Mesenchymal stem cell (in vitro differentiated cells and primary cell): ENCODE measurements around the gene SLC1A2.

ENCODE experiments used
- DNase-seq: peaks from one replicate; pipeline ENCODE4 v3.0.0-alpha.2; 2013
- H2AFZ ChIP-seq: one replicate; pipeline ENCODE4 v1.6.1; 2013; ENCODE audit warnings: low read depth, mild to moderate bottlenecking, control low read depth, inconsistent platforms, low read length, moderate library complexity
- H2AK5ac ChIP-seq: 2 replicates; pipeline ENCODE4 v1.6.1; 2013; ENCODE audit warnings: low read length, moderate library complexity, mild to moderate bottlenecking, inconsistent platforms; ENCODE audit not compliant: severe bottlenecking
- H2BK120ac ChIP-seq: one replicate; pipeline ENCODE4 v1.6.1; 2013; ENCODE audit warnings: low read depth, mild to moderate bottlenecking, inconsistent platforms, low read length, moderate library complexity
- H2BK12ac ChIP-seq, 2 experiments: one replicate each; pipeline ENCODE4 v1.6.1; 2013; ENCODE audit warnings: inconsistent platforms in 2 of 2, low read length in 2 of 2, mild to moderate bottlenecking in 2 of 2, moderate library complexity in 2 of 2, control low read depth in 1 of 2
- H2BK15ac ChIP-seq: one replicate; pipeline ENCODE4 v1.6.1; 2013; ENCODE audit warnings: mild to moderate bottlenecking, low read depth, inconsistent platforms; ENCODE audit not compliant: poor library complexity, severe bottlenecking
- H2BK5ac ChIP-seq: 2 replicates; pipeline ENCODE4 v1.6.1; 2013; ENCODE audit warnings: low read depth, mild to moderate bottlenecking, low read length, control low read depth, inconsistent platforms; ENCODE audit not compliant: poor library complexity, severe bottlenecking
- H3K14ac ChIP-seq, 2 experiments: one replicate each; pipeline ENCODE4 v1.6.1; 2013; ENCODE audit warnings: inconsistent platforms in 2 of 2, low read length in 2 of 2, control low read depth in 1 of 2, mild to moderate bottlenecking in 1 of 2, moderate library complexity in 1 of 2
- H3K18ac ChIP-seq, 2 experiments: one replicate each; pipeline ENCODE4 v1.6.1; 2013; ENCODE audit warnings: inconsistent platforms in 2 of 2, low read length in 2 of 2, control low read depth in 1 of 2, low read depth in 1 of 2, mild to moderate bottlenecking in 1 of 2
- H3K23ac ChIP-seq, 2 experiments: one replicate each; pipeline ENCODE4 v1.6.1; 2013; ENCODE audit warnings: inconsistent platforms in 2 of 2, low read length in 2 of 2, mild to moderate bottlenecking in 2 of 2, moderate library complexity in 2 of 2, control low read depth in 1 of 2
- H3K27ac ChIP-seq: 2 replicates; pipeline ENCODE4 v1.5.1; 2013; ENCODE audit warnings: mild to moderate bottlenecking, moderate library complexity, low read length, control low read depth, inconsistent platforms; ENCODE audit not compliant: poor library complexity, severe bottlenecking
- H3K27me3 ChIP-seq, 2 experiments: 2 replicates each; pipeline versions ENCODE4 v1.6.1 to v1.7.0; 2013; ENCODE audit warnings: low read length in 2 of 2, mild to moderate bottlenecking in 2 of 2, moderate library complexity in 2 of 2, control low read depth in 1 of 2, inconsistent platforms in 1 of 2; ENCODE audit not compliant: control insufficient read depth in 1 of 2, insufficient read depth in 1 of 2
- H3K36me3 ChIP-seq, 2 experiments: 2 replicates each; pipeline versions ENCODE4 v1.6.1 to v1.7.0; 2013; ENCODE audit warnings: low read length in 2 of 2, control low read depth in 1 of 2, inconsistent platforms in 1 of 2, low read depth in 1 of 2, mild to moderate bottlenecking in 1 of 2; ENCODE audit not compliant: insufficient read depth in 2 of 2, control insufficient read depth in 1 of 2
- H3K4ac ChIP-seq, 2 experiments: one replicate each; pipeline ENCODE4 v1.6.1; 2013; ENCODE audit warnings: inconsistent platforms in 2 of 2, low read length in 2 of 2, mild to moderate bottlenecking in 2 of 2, moderate library complexity in 2 of 2, control low read depth in 1 of 2, low read depth in 1 of 2
- H3K4me1 ChIP-seq: 2 replicates; pipeline ENCODE4 v1.6.1; 2013; ENCODE audit warnings: low read depth, low read length, control low read depth; ENCODE audit not compliant: control insufficient read depth, insufficient read depth
- H3K4me2 ChIP-seq: 2 replicates; pipeline ENCODE4 v1.6.1; 2013; ENCODE audit warnings: low read length, mild to moderate bottlenecking, inconsistent platforms; ENCODE audit not compliant: poor library complexity, severe bottlenecking
- H3K4me3 ChIP-seq, 2 experiments: 2 replicates each; pipeline versions ENCODE4 v1.5.1 to v1.7.0; 2013; ENCODE audit warnings: low read length in 2 of 2, mild to moderate bottlenecking in 2 of 2, control low read depth in 1 of 2, low read depth in 1 of 2; ENCODE audit not compliant: insufficient read depth in 1 of 2
- H3K79me1 ChIP-seq: replicated peaks from 2 replicates; pipeline ENCODE4 v1.6.1; 2013; ENCODE audit warnings: mild to moderate bottlenecking, control low read depth, low read length, inconsistent platforms; ENCODE audit not compliant: poor library complexity, severe bottlenecking
- H3K9ac ChIP-seq: 2 replicates; pipeline ENCODE4 v1.7.0; 2013; ENCODE audit warnings: mild to moderate bottlenecking, low read length, moderate library complexity
- H3K9me3 ChIP-seq: 2 replicates; pipeline ENCODE4 v1.7.0; 2013; ENCODE audit warnings: mild to moderate bottlenecking, low read length; ENCODE audit not compliant: control insufficient read depth
- H4K8ac ChIP-seq: one replicate; pipeline ENCODE4 v1.6.1; 2013; ENCODE audit warnings: inconsistent platforms, mild to moderate bottlenecking, low read length, moderate library complexity
- H4K91ac ChIP-seq: one replicate; pipeline ENCODE4 v1.6.1; 2013; ENCODE audit warnings: mild to moderate bottlenecking, low read length, inconsistent platforms
- WGBS: methylation state at CpG from one replicate; pipeline ENCODE4 v1.1.7; 2013; ENCODE audit warnings: mixed read lengths; 5-methylcytosine and 5-hydroxymethylcytosine counted together

The SLC1A2 gene

GRCh38 chr11:35338921-35339320, 80.4 kb downstream of the SLC1A2 start:
- H3K4ac ChIP-seq = no peak overlapping the region
- H2BK120ac ChIP-seq = no peak overlapping the region
- no peaks in the 10 kb centered on the region for H3K79me1 ChIP-seq
- no peak overlapping the region for H4K8ac ChIP-seq
- H3K27me3 ChIP-seq = no peaks in the 10 kb centered on the region
- no peak for DNase-seq
- no peak overlapping the region for H3K4me2 ChIP-seq
- no peaks in the 10 kb centered on the region for H3K4me1 ChIP-seq
- no peak overlapping the region for H3K27ac ChIP-seq
- H2AK5ac ChIP-seq = peak overlapping the region; percentile 19
- no peak overlapping the region for H2BK15ac ChIP-seq
- no peak overlapping the region for H2AFZ ChIP-seq
- no peak overlapping the region for H3K14ac ChIP-seq
- no peaks in the 10 kb centered on the region for H3K9me3 ChIP-seq
- H2BK5ac ChIP-seq = no peak overlapping the region
- H2BK12ac ChIP-seq = peak overlapping the region in 1 of 2 experiments; percentile 54
- peak overlapping the region; percentile 91 for H3K9ac ChIP-seq
- no peak overlapping the region for H4K91ac ChIP-seq
- no peak overlapping the region for H3K18ac ChIP-seq
- WGBS = 89% methylated on average over 2 of the region's 2 CpGs
- H3K4me3 ChIP-seq = no peak overlapping the region
- no peak overlapping the region for H3K23ac ChIP-seq
- no peaks in the 10 kb centered on the region for H3K36me3 ChIP-seq

- Histone ChIP-seq H3K4ac (no peak overlapping the region), H3K23ac (no peak overlapping the region), H4K8ac (no peak overlapping the region), H3K27ac (no peak overlapping the region), H3K27me3 (no peaks in the 10 kb centered on the region), H3K4me1 (no peaks in the 10 kb centered on the region), H3K4me3 (no peak overlapping the region), H2BK120ac (no peak overlapping the region), H2BK5ac (no peak overlapping the region), H3K36me3 (no peaks in the 10 kb centered on the region), H2BK12ac (no peak overlapping the region), H3K14ac (no peak overlapping the region), H3K79me1 (no peaks in the 10 kb centered on the region), H3K9ac (peak overlapping the region; percentile 91), H3K4me2 (no peak overlapping the region), H2AFZ (no peak overlapping the region), H4K91ac (no peak overlapping the region), H3K9me3 (no peaks in the 10 kb centered on the region), H2AK5ac (no peak overlapping the region), H3K18ac (no peak overlapping the region), H2BK15ac (no peak overlapping the region)
- 60% methylated on average over 2 of the region's 2 CpGs for WGBS
- DNase-seq = no peak
Observed at GRCh38 chr11:35337914-35338305, 81.4 kb downstream of the SLC1A2 start.

DNA sequence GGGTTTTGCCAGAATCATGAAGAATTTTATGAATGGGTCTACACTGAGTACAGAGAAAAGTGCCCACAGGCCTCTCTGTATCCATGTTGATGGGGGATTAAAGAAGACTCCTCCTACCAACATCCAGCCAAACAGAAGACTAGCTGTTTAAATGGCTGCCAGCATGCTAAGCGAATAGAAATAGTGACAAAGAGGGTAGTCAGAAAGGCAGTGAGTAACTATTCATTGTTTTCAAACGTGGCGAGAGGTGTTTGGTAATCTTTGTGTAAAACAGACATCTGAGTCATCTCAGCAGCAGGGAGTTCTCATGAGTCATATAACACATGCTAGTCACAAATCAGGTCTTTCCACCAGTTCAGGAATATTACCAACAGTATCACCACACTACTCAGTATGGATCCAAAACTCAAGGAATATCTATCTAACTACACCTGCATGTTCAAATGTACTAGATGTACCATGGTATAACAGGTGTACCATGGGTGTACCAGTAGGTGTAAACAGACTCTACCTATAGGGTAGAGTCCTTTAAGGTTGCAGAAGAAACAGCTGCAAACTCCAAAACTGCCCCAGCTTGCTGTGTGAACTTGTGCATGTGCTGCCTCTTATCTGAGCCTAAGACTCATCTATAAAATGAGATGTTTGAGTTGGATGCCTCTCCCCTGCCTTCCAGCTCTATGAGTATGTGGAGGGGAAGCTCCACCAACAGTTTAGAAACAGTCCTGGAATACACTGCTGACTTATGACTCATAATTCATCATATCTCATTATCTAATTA, 82.0 kb downstream of the SLC1A2 start:
- H3K4ac ChIP-seq = no peak overlapping the region
- no peak overlapping the region for H3K4me2 ChIP-seq
- no peak overlapping the region for H2BK5ac ChIP-seq
- peak overlapping the region in 1 of 2 experiments; percentile 48 for H3K18ac ChIP-seq
- no peak overlapping the region for H3K14ac ChIP-seq
- H3K36me3 ChIP-seq = peaks cover 0 to 3% of the 10 kb centered on the region in 2 experiments
- DNase-seq = peak; percentile 98
- no peak overlapping the region for H2BK15ac ChIP-seq
- no peak overlapping the region for H2AFZ ChIP-seq
- H4K8ac ChIP-seq = no peak overlapping the region
- no peaks in the 10 kb centered on the region for H3K9me3 ChIP-seq
- no peak overlapping the region for H3K4me3 ChIP-seq
- H3K27me3 ChIP-seq = no peaks in the 10 kb centered on the region
- no peak overlapping the region for H2BK12ac ChIP-seq
- H3K4me1 ChIP-seq = no peaks in the 10 kb centered on the region
- H2BK120ac ChIP-seq = no peak overlapping the region
- H3K23ac ChIP-seq = no peak overlapping the region
- H3K9ac ChIP-seq = peak overlapping the region; percentile 91
- peak overlapping the region; percentile 49 for H3K27ac ChIP-seq
- H4K91ac ChIP-seq = no peak overlapping the region
- no peak overlapping the region for H2AK5ac ChIP-seq
- no peaks in the 10 kb centered on the region for H3K79me1 ChIP-seq
- 0% methylated on average over 1 of the region's 3 CpGs for WGBS

DNA sequence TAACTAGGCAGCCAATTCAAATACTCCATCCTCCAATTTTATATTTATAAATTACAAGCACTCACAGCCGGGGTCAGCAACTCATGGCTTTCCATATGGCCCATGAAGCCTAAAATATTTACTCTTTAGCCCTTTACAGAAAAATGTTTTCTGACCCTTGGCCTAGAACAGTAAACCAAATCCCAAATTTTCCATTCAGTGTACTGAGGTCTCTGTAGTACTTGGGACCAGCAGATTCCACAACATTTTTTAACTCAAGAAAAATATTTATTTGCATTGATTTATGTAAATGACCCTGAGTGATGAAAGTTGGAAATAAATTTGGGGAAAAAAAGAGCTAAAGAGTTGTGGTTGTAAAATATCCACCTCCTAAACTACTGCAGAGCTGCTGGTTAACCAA, 82.6 kb downstream of the SLC1A2 start:
- Histone ChIP-seq H4K8ac (no peak overlapping the region), H3K4me3 (no peak overlapping the region), H3K27me3 (no peaks in the 10 kb centered on the region), H3K4me2 (no peak overlapping the region), H2BK12ac (no peak overlapping the region), H2AFZ (no peak overlapping the region), H3K79me1 (no peaks in the 10 kb centered on the region), H3K14ac (no peak overlapping the region), H3K18ac (no peak overlapping the region), H4K91ac (no peak overlapping the region), H2BK15ac (no peak overlapping the region), H3K27ac (peak overlapping the region; percentile 49), H3K4ac (no peak overlapping the region), H3K4me1 (no peaks in the 10 kb centered on the region), H3K23ac (no peak overlapping the region), H2BK120ac (no peak overlapping the region), H2BK5ac (no peak overlapping the region), H2AK5ac (no peak overlapping the region), H3K9ac (peak overlapping the region; percentile 91), H3K9me3 (peaks cover 6% of the 10 kb centered on the region), H3K36me3 (peaks cover 0 to 8% of the 10 kb centered on the region in 2 experiments)
- WGBS = 86% methylated on average over 1 of the region's 1 CpG
- no peak for DNase-seq
